Mucosa of descending colon (tissue), 3 donors: Measurements from ENCODE around the gene NOTCH4. TPM values are rescaled to one million over a fixed set of nuclear protein-coding genes. Genes with fewer than 3 reads are reported as not detected.
"Not testable (repeated sequence)": the region's sequence is repeated elsewhere in the genome, so short reads cannot be mapped to it uniquely, and the experiment has no call there.

Source experiments
- ATAC-seq: fragments of 200-7000 bp; cut with Tn5 transposase; one replicate; pipeline ENCODE4 v1.9.1; 2020; ENCODE audit warnings: mild to moderate bottlenecking, moderate library complexity
- DNase-seq, 3 donors: peaks; one replicate each; pipeline ENCODE4 v3.0.0-alpha.2; 2020
- H3K36me3 ChIP-seq: fragments of 200-600 bp; one replicate; pipeline ENCODE4 v1.8.0; 2021; ENCODE audit warnings: low read depth, mild to moderate bottlenecking
- H3K4me1 ChIP-seq: fragments of 200-600 bp; one replicate; pipeline ENCODE4 v1.8.0; 2021; ENCODE audit warnings: low read depth, mild to moderate bottlenecking
- H3K4me3 ChIP-seq: fragments of 200-600 bp; one replicate; pipeline ENCODE4 v1.8.0; 2021; ENCODE audit warnings: mild to moderate bottlenecking
- H3K9me3 ChIP-seq: fragments of 200-600 bp; one replicate; pipeline ENCODE4 v1.8.0; 2021; ENCODE audit warnings: mild to moderate bottlenecking
- intact Hi-C, 2 donors: fragments of 100-400 bp; cut with DNase I in 1 of 2; cut with micrococcal nuclease in 1 of 2; formaldehyde crosslinking; loops; one replicate each; pipeline versions ENCODE4 v1.11.0 to v1.11.1; 2022; cut with DNase I, micrococcal nuclease
- total RNA-seq, 3 donors: library from RNA; stranded (reverse); fragmentation: NEBNext Ultra II Directional in 2 of 3; extraction: Animal tissue kit (Norgen Biotek cat#: 25700) in 2 of 3; gene quantifications; one replicate each; pipeline versions ENCODE4 v1.2.1 to v1.2.4, GENCODE V29; 2021 to 2023
- TF ChIP-seq, protein P1 (sequence below): fragments of 200-600 bp; IDR thresholded peaks from one replicate; pipeline ENCODE4 v1.8.0; 2022; ENCODE audit warnings: antibody characterized with exemption, mild to moderate bottlenecking
- donor health status: DM: no; HTN: no; CAD: no; lungs with moderate emphysema.
- donor health status: DM: no; HTN: no; CAD: no.
- donor health status: DM: no; HTN: yes; CAD: no.

Gene NOTCH4
- total RNA-seq, 3 donors from 2014 or later, result 1.5 to 10.5 (median 4.0) TPM

DNA sequence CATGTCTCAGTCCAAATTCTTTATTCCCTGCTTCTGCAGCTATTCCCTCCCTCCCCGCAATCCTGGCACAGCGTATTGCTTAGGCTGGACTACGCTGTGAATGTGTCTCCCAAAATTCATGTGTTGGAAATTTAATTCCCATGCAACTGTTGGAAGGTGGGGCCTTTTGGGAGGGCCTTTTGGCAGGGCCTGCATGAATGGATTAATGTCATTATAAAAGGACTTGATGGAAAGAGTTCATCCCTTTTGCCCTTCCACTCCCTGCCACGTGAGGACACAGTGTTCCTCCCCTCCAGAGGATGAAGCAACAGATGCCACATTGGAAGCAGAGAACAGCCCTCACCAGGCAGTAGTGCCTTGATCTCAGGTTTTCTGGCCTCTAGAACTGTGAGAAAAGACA, 20.4 kb upstream of the NOTCH4 start:
- H3K9me3 ChIP-seq, result no peaks in the 10 kb centered on the region
- intact Hi-C loops, result loop anchor here in 1 of 2 donors (10.0 kb wide), 1 partner anchor 451 kb away; no protein-coding TSS in a partner anchor
- ATAC-seq (peak; percentile 46), DNase-seq (no peak)
- no peak overlapping the region for H3K4me3 ChIP-seq
- H3K4me1 ChIP-seq, result no peaks in the 10 kb centered on the region
- TF ChIP-seq, protein P1, sequence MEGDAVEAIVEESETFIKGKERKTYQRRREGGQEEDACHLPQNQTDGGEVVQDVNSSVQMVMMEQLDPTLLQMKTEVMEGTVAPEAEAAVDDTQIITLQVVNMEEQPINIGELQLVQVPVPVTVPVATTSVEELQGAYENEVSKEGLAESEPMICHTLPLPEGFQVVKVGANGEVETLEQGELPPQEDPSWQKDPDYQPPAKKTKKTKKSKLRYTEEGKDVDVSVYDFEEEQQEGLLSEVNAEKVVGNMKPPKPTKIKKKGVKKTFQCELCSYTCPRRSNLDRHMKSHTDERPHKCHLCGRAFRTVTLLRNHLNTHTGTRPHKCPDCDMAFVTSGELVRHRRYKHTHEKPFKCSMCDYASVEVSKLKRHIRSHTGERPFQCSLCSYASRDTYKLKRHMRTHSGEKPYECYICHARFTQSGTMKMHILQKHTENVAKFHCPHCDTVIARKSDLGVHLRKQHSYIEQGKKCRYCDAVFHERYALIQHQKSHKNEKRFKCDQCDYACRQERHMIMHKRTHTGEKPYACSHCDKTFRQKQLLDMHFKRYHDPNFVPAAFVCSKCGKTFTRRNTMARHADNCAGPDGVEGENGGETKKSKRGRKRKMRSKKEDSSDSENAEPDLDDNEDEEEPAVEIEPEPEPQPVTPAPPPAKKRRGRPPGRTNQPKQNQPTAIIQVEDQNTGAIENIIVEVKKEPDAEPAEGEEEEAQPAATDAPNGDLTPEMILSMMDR, result no peak
- no peaks in the 10 kb centered on the region for H3K36me3 ChIP-seq

DNA sequence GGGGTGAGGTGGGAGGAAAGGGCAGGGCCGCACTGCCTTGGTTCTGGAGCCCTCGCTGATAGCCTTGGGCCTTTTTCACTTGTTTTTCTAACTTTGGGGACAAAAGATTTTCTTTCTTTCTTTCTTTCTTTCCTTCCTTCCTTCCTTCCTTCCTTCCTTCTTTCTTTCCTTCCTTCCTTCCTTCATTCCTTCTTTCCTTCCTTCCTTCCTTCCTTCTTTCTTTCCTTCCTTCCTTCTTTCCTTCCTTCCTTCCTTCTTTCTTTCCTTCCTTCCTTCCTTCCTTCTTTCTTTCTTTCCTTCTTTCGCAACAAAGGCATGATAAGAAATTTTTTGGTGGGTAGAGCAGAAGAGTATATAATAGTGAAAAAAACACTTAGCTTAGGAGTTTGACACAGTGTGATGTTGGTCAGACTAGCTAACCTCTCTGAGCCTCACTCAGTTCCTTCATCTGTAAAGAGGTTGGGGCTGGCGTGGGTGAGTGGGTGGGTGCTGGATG, 18.5 kb upstream of the NOTCH4 start:
- intact Hi-C loops, result loop anchor here in 1 of 2 donors (10.0 kb wide), 1 partner anchor 452 kb away; no protein-coding TSS in a partner anchor
- not testable (repeated sequence) for ATAC-seq, H3K36me3 ChIP-seq, H3K4me1 ChIP-seq, H3K9me3 ChIP-seq, DNase-seq, H3K4me3 ChIP-seq

DNA sequence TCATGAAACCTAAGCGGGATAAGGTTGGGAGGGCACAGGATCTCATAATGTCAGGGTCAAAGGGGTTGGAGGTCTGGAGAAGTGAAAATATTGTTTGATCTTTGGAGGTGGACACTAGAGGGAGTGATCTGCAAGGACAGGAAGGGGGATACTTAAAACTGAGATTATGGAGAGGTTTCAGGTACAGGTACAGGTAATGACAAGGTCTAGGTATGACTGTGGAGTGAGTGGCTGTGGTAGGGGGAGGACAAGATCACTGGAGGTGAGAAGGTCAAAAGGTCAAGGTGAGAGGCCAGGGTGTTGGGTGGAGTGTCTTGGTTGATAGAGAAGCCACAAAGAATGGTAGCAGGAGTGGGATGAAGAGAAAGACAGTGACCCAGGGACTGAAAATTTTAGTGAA, 16.8 kb upstream of the NOTCH4 start:
- Histone ChIP-seq H3K9me3 (no peaks in the 10 kb centered on the region), H3K4me3 (no peak overlapping the region), H3K36me3 (no peaks in the 10 kb centered on the region), H3K4me1 (no peaks in the 10 kb centered on the region)
- TF ChIP-seq, protein P1, result no peak
- no peak for ATAC-seq
- intact Hi-C loops, result loop anchor here in 1 of 2 donors (10.0 kb wide), 1 partner anchor 454 kb away; no protein-coding TSS in a partner anchor
- DNase-seq, result no peak

DNA sequence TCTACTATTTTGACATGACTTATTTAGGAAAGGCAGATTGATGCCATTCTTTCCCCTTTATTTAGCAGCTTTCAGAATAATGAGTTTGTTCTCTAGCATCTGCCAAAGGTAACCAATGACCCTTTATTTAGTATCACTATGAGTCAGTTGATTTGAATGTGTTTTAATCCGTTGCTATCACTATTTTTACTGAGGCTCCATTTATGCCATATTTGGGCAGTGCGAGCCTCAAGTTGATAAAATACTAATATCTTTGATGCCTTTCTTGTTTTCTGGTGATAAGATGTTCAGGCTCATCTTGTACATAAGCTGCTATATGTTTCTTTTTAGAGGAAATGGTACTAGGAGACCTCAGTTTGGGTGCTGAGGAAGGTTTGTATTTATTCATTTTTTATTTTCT, 15.6 kb upstream of the NOTCH4 start:
- ATAC-seq, result no peak
- intact Hi-C loops, result no loop called here
- H3K9me3 ChIP-seq, result no peaks in the 10 kb centered on the region
- no peaks in the 10 kb centered on the region for H3K36me3 ChIP-seq
- TF ChIP-seq, protein P1, result no peak
- H3K4me1 ChIP-seq, result no peaks in the 10 kb centered on the region
- H3K4me3 ChIP-seq, result no peak overlapping the region
- DNase-seq, result no peak

DNA sequence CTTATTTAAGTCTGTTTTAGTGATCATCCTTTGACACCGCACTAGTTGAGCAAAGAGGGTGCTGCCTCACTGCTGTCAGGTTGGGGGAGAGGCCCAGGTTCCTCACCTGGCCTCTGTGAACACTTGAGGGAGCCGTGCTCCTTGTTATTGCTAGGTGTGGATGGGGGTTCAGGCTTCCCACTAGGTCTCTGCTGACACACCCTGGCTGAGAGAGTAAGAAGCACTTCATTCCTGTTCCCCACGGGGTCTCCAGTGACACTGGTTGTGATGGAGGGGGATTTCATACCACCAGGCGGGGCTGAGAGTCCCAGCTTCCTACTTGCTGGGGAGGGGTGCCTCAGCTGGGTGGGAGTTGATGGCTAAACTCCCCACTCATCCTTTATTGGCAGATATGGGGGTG, 11.1 kb upstream of the NOTCH4 start:
- no peaks in the 10 kb centered on the region for H3K4me1 ChIP-seq
- ATAC-seq (no peak), DNase-seq (no peak)
- intact Hi-C loops, result no loop called here
- no peak overlapping the region for H3K4me3 ChIP-seq
- no peaks in the 10 kb centered on the region for H3K9me3 ChIP-seq
- TF ChIP-seq, protein P1, result no peak
- no peaks in the 10 kb centered on the region for H3K36me3 ChIP-seq

DNA sequence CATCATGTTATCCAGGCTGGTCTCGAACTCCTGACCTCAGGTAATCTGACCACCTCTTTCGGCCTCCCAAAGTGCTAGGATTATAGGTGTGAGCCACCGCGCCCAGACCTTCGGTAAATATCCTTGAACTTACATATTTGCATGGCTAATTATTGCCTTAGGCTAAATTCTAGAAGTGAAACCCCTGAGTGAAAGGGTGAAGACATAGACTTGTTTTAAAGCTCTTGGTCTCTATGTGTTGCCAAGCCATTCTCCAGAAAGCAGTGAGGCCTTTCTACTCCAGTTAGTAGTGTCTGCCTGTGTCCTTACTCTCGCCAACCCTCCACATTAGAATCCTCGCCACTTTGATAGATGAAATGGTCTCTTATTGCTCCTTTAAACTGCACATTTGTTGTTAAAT, 2.6 kb upstream of the NOTCH4 start:
- no peak for DNase-seq
- H3K4me3 ChIP-seq, result no peak overlapping the region

More for the DNA sequence above, 2.6 kb upstream of the NOTCH4 start:
- TF ChIP-seq, protein P1, result no peak
- no peak for ATAC-seq
- intact Hi-C loops, result no loop called here
- no peaks in the 10 kb centered on the region for H3K9me3 ChIP-seq
- no peaks in the 10 kb centered on the region for H3K36me3 ChIP-seq
- H3K4me1 ChIP-seq, result no peaks in the 10 kb centered on the region
